ENCODE measurements around the gene CACHD1. TPM values are rescaled to one million over a fixed set of nuclear protein-coding genes. Genes with fewer than 3 reads are reported as not detected.

Gene CACHD1
- total and polyA plus RNA-seq, 9 of the 15 experiments (the other 6 are each of a cell fraction or from before 2014, with no cell fraction given): 0.07 TPM; not detected in 8

- 0% methylated on average over 2 of the region's 2 CpGs for whole genome bisulfite sequencing (ENCODE audit: insufficient coverage, low coverage, missing lambda C conversion rate)
- Histone ChIP-seq H3K4me3 (no peak overlapping the region), H3K36me3 (ENCODE audit: control insufficient read depth, insufficient read depth, low read length) (no peaks in the 10 kb centered on the region), H3K4me1 (replicated peaks in 1 of 2; ENCODE audit: control insufficient read depth in 2 of 2, insufficient read depth in 2 of 2, low read length in 2 of 2) (no peaks in the 10 kb centered on the region), H2AFZ (ENCODE audit: low read depth, low read length) (no peak overlapping the region), H3K27ac (ENCODE audit: extremely low read depth, low read depth, low read length) (no peak overlapping the region), H3K27me3 (ENCODE audit: control insufficient read depth in 2 of 2, insufficient read depth in 2 of 2, low read length in 2 of 2) (peaks cover 0 to 6% of the 10 kb centered on the region in 2 experiments; a peak in 2 of 5 replicates), H3K9ac (ENCODE audit: insufficient read depth in 1 of 2, low read depth in 2 of 2, low read length in 2 of 2) (no peak overlapping the region), H3K9me1 (ENCODE audit: control insufficient read depth, insufficient read depth, low read length) (no peaks in the 10 kb centered on the region), H3K9me3 (replicated peaks; ENCODE audit: control insufficient read depth, insufficient read depth, low read depth, low read length) (no peaks in the 10 kb centered on the region), H3K4me2 (ENCODE audit: insufficient read depth, low read length) (no peak overlapping the region), H3K79me2 (ENCODE audit: control insufficient read depth, insufficient read depth, low read length) (no peaks in the 10 kb centered on the region), H4K20me1 (replicated peaks; ENCODE audit: control insufficient read depth, insufficient read depth, low read length) (no peaks in the 10 kb centered on the region)
- FAIRE-seq (no peak), ATAC-seq (no peak), DNase-seq (ENCODE audit: extremely low read depth in 1 of 4, low spot score in 3 of 4) (no peak)
- BruUV-seq (replicated peaks): no TSS peak
- POLR2A ChIA-PET: no interaction called here
- CTCF ChIA-PET (ENCODE audit: low intra/inter-chr PET ratio): no interaction called here
- in situ Hi-C loops (cut with MboI): no loop called here
- intact Hi-C loops (cut with micrococcal nuclease): no loop called here
- TF ChIP-seq ZNF282 (CRISPR knock-in tag; IDR thresholded peaks at IDR 0.05) (no peak), KLF6 (CRISPR knock-in tag; IDR thresholded peaks at IDR 0.05; ENCODE audit: borderline replicate concordance) (no peak), EP400 (IDR thresholded peaks at IDR 0.05) (no peak), KDM4B (IDR thresholded peaks at IDR 0.05; ENCODE audit: borderline replicate concordance in 2 of 2, low read depth in 1 of 2) (no peak), AFF1 (IDR thresholded peaks at IDR 0.05; ENCODE audit: low read depth in 1 of 2, partially characterized antibody in 2 of 2) (no peak), RNF219 (CRISPR knock-in tag; IDR thresholded peaks at IDR 0.05) (no peak), ZNF398 (CRISPR knock-in tag; IDR thresholded peaks at IDR 0.05) (no peak), ZNF561 (CRISPR knock-in tag; conservative IDR thresholded peaks at IDR 0.05) (no peak), TCFL5 (CRISPR knock-in tag; conservative IDR thresholded peaks at IDR 0.05) (no peak), GATA2 (CRISPR knock-in tag; IDR thresholded peaks at IDR 0.05) (no peak), ZNF431 (CRISPR knock-in tag; IDR thresholded peaks at IDR 0.05) (no peak), ZBTB9 (CRISPR knock-in tag; IDR thresholded peaks at IDR 0.05) (no peak), XRCC5 (IDR thresholded peaks at IDR 0.05; ENCODE audit: low read depth, low read length) (no peak), ZNF239 (CRISPR knock-in tag; IDR thresholded peaks at IDR 0.05) (no peak)
Measured at GRCh38 chr1:64653466-64653865, 183.5 kb downstream of the CACHD1 start.

All from K562 (cell line).